Fibroblast of lung (primary cell): ENCODE measurements around the gene PRDX6.

Experiments
- CTCF ChIP-seq, 2 donors: IDR thresholded peaks in 1 of 2; conservative IDR thresholded peaks in 1 of 2; 1 replicate in 1 of 2; 2 replicates in 1 of 2; pipeline ENCODE4 v1.5.1; 2011 to 2012; ENCODE audit warnings: low read length in 2 of 2, control low read depth in 1 of 2, inconsistent platforms in 1 of 2, low read depth in 1 of 2, mild to moderate bottlenecking in 1 of 2
- EZH2 ChIP-seq: IDR thresholded peaks from 2 replicates; pipeline ENCODE4 v1.5.1; 2012; ENCODE audit warnings: low read length, control low read depth, mild to moderate bottlenecking; ENCODE audit errors: missing control alignments

- TF ChIP-seq EZH2 (no peak), CTCF (conservative IDR thresholded peaks at IDR 0.05 in 1 of 2, IDR thresholded peaks at IDR 0.05 in 1 of 2; ENCODE audit: low read depth in 1 of 2, low read length in 2 of 2) (no peak)
Measured at GRCh38 chr1:173432331-173432730, 44.8 kb upstream of the PRDX6 start.
